A673 (cell line): ENCODE measurements around the gene HYAL3. TPM values are rescaled to one million over a fixed set of nuclear protein-coding genes. Genes with fewer than 3 reads are reported as not detected.

Source experiments
- BruUV-seq: library from RNA; stranded (reverse); fragments of 400-500 nt; replicated peaks from 2 replicates; lab custom pipeline; 2021; lab: Mats Ljungman, UMichigan
- CTCF ChIA-PET: fragments of 300-600 bp; sonication (Branson Sonifier 250); formaldehyde crosslinking; loops from one replicate; lab custom pipeline; 2022; ENCODE audit warnings: antibody characterized with exemption; lab: Charles Lee
- POLR2A ChIA-PET: fragments of 300-600 bp; sonication (Branson Sonifier 250); formaldehyde crosslinking; loops from one replicate; lab custom pipeline; 2022; ENCODE audit warnings: antibody characterized with exemption; ENCODE audit not compliant: low non-redundant PET; lab: Charles Lee
- DNase-seq: peaks from one replicate; pipeline ENCODE4 v3.0.0-alpha.2; 2015; ENCODE audit warnings: low spot score
- H3K27ac ChIP-seq: fragments of 200-600 bp; sonication (generic); 2 replicates; pipeline ENCODE4 v1.5.1; 2016; ENCODE audit warnings: mixed run types, low read depth, mild to moderate bottlenecking, mixed read lengths, antibody characterized with exemption, low read length; ENCODE audit not compliant: poor library complexity, severe bottlenecking
- H3K27me3 ChIP-seq: fragments of 200-600 bp; sonication (generic); replicated peaks from 2 replicates; pipeline ENCODE4 v1.6.1; 2017; ENCODE audit warnings: mixed run types, low read depth, mild to moderate bottlenecking, mixed read lengths, antibody characterized with exemption, low read length; ENCODE audit not compliant: insufficient read depth, poor library complexity
- H3K36me3 ChIP-seq: fragments of 200-600 bp; sonication (generic); 2 replicates; pipeline ENCODE4 v1.6.1; 2016; ENCODE audit warnings: mixed run types, mild to moderate bottlenecking, mixed read lengths, antibody characterized with exemption, low read length; ENCODE audit not compliant: insufficient read depth, poor library complexity, severe bottlenecking
- H3K4me1 ChIP-seq: fragments of 200-600 bp; sonication (generic); 2 replicates; pipeline ENCODE4 v1.6.1; 2017; ENCODE audit warnings: mixed run types, mild to moderate bottlenecking, mixed read lengths, antibody characterized with exemption, low read length; ENCODE audit not compliant: insufficient read depth, poor library complexity, severe bottlenecking
- H3K4me3 ChIP-seq: fragments of 200-600 bp; sonication (generic); 2 replicates; pipeline ENCODE4 v1.5.1; 2016; ENCODE audit warnings: low read depth, mixed run types, mild to moderate bottlenecking, mixed read lengths, low read length; ENCODE audit not compliant: poor library complexity, severe bottlenecking
- H3K9me3 ChIP-seq: fragments of 200-600 bp; sonication (generic); 2 replicates; pipeline ENCODE4 v1.6.1; 2016; ENCODE audit warnings: mixed run types, low read depth, mild to moderate bottlenecking, mixed read lengths, antibody characterized with exemption, low read length; ENCODE audit not compliant: poor library complexity, severe bottlenecking
- CTCF ChIP-seq: fragments of 300-800, 200-600 bp; sonication (generic); conservative IDR thresholded peaks from 2 replicates; pipeline ENCODE4 v1.5.1; 2017; ENCODE audit warnings: low read depth, mild to moderate bottlenecking, antibody characterized with exemption, low read length, moderate library complexity, mixed read lengths
- EZH2 ChIP-seq: fragments of 200-600 bp; sonication (generic); IDR thresholded peaks from 2 replicates; pipeline ENCODE4 v1.6.1; 2017; ENCODE audit warnings: borderline replicate concordance, low read depth, mild to moderate bottlenecking, mixed read lengths, antibody characterized with exemption, low read length; ENCODE audit not compliant: poor library complexity, severe bottlenecking
- intact Hi-C: fragments of 100-400 bp; cut with micrococcal nuclease; formaldehyde crosslinking; loops from one replicate; pipeline ENCODE4 v1.10.0; 2022; ENCODE audit not compliant: unreplicated experiment
- total RNA-seq: library from RNA; stranded (reverse); gene quantifications from 2 replicates; pipeline ENCODE4 v1.2.3, GENCODE V29; 2021

The HYAL3 gene
- total RNA-seq, 1 experiment from 2014 or later, result 3.0 TPM

- TF ChIP-seq EZH2, result no peak
- no peak for TF ChIP-seq CTCF
- no peak overlapping the region for H3K27ac ChIP-seq
- no peak overlapping the region for H3K4me3 ChIP-seq
- intact Hi-C loops, result no loop called here
- POLR2A ChIA-PET, result no interaction called here
- DNase-seq, result no peak
- H3K4me1 ChIP-seq, result peaks cover 6% of the 10 kb centered on the region
- H3K36me3 ChIP-seq, result no peaks in the 10 kb centered on the region
- H3K27me3 ChIP-seq, result no peaks in the 10 kb centered on the region
- CTCF ChIA-PET, result no interaction called here
- BruUV-seq, result no TSS peak
- H3K9me3 ChIP-seq, result no peaks in the 10 kb centered on the region
Observed at GRCh38 chr3:50341996-50342650, 42.9 kb upstream of the HYAL3 start.

GRCh38 chr3:50341537-50341936 is 42.3 kb upstream of the HYAL3 start:
- no peaks in the 10 kb centered on the region for H3K27me3 ChIP-seq
- H3K36me3 ChIP-seq, result no peaks in the 10 kb centered on the region
- BruUV-seq, result no TSS peak
- CTCF ChIA-PET, result no interaction called here
- DNase-seq, result no peak
- TF ChIP-seq EZH2 (no peak), CTCF (no peak)
- intact Hi-C loops, result no loop called here
- H3K27ac ChIP-seq, result no peak overlapping the region
- H3K4me3 ChIP-seq, result no peak overlapping the region
- H3K4me1 ChIP-seq, result peaks cover 6% of the 10 kb centered on the region
- no peaks in the 10 kb centered on the region for H3K9me3 ChIP-seq
- POLR2A ChIA-PET, result no interaction called here

GRCh38 chr3:50340448-50341329 is 41.5 kb upstream of the HYAL3 start, which contains the start of gene RASSF1:
TSS of gene RASSF1 (minus strand) at chr3:50340836. CDS start at chr3:50340805, 31 bp downstream.
- TF ChIP-seq EZH2 (no peak), CTCF (no peak)
- Histone ChIP-seq H3K27ac (no peak within 1 kb of the TSS), H3K4me1 (peaks cover 2% of the 10 kb centered on the region), H3K36me3 (no peaks in the 10 kb centered on the region), H3K4me3 (no peak within 1 kb of the TSS), H3K27me3 (no peaks in the 10 kb centered on the region), H3K9me3 (no peaks in the 10 kb centered on the region)
- ChIA-PET POLR2A (no interaction called here), CTCF (no interaction called here)
- intact Hi-C loops, result no loop called here
- no peak for DNase-seq
- no TSS peak for BruUV-seq
